K562 (cell line): ENCODE results near the gene TRIM4. TPM values are rescaled to one million over a fixed set of nuclear protein-coding genes. Genes with fewer than 3 reads are reported as not detected.

ENCODE experiments used
- EGR1 ChIP-seq: fragments of 450-650 bp; conservative IDR thresholded peaks from 2 replicates; pipeline ENCODE4 v1.6.1; 2017; ENCODE audit warnings: mild to moderate bottlenecking
- HDAC2 ChIP-seq: fragments of 450-650 bp; IDR thresholded peaks from 2 replicates; pipeline ENCODE4 v1.6.1; 2016; ENCODE audit warnings: mild to moderate bottlenecking
- HLTF ChIP-seq: fragments of 450-650 bp; IDR thresholded peaks from 2 replicates; pipeline ENCODE4 v1.6.1; 2016
- KHSRP ChIP-seq: fragments of 450-650 bp; IDR thresholded peaks from 2 replicates; pipeline ENCODE4 v1.6.1; 2017
- KLF6 ChIP-seq: fragments of 250-450 bp; sonication (Bioruptor Pico); IDR thresholded peaks from 2 replicates; pipeline ENCODE4 v1.4.0; 2020; ENCODE audit warnings: mild to moderate bottlenecking, moderate library complexity, borderline replicate concordance
- NR4A1 ChIP-seq, 2 experiments: fragments of 250-450 bp in 1 of 2; fragments of 450-650 bp in 1 of 2; sonication (Bioruptor Pico) in 1 of 2; IDR thresholded peaks; 2 replicates each; pipeline versions ENCODE4 v1.4.0 to v1.6.1; 2016 to 2020; ENCODE audit warnings: mild to moderate bottlenecking in 2 of 2, missing compliant biosample characterization in 1 of 2, missing genetic modification characterization in 1 of 2, moderate library complexity in 1 of 2
- PHF20 ChIP-seq: fragments of 450-650 bp; IDR thresholded peaks from 2 replicates; pipeline ENCODE4 v1.6.1; 2018; ENCODE audit not compliant: partially characterized antibody
- PRPF4 ChIP-seq: fragments of 200-400 bp; formaldehyde crosslinking; IDR thresholded peaks from one replicate; pipeline ENCODE4 v1.6.1; 2017; ENCODE audit warnings: low read length, low read depth, mild to moderate bottlenecking; ENCODE audit not compliant: insufficient read depth, poor library complexity, severe bottlenecking
- PTBP1 ChIP-seq: fragments of 200-400 bp; formaldehyde crosslinking; IDR thresholded peaks from 2 replicates; pipeline ENCODE4 v1.6.1; 2017; ENCODE audit warnings: low read depth, low read length
- RNF2 ChIP-seq: sonication (generic); IDR thresholded peaks from 2 replicates; pipeline ENCODE4 v1.6.1; 2016
- TAF1 ChIP-seq: IDR thresholded peaks from 2 replicates; pipeline ENCODE4 v1.6.1; 2011; ENCODE audit warnings: mild to moderate bottlenecking, low read length, moderate library complexity; ENCODE audit not compliant: insufficient read depth, control insufficient read depth, severe bottlenecking; ENCODE audit errors: extremely low read depth
- TAL1 ChIP-seq: fragments of 450-650 bp; IDR thresholded peaks from 2 replicates; pipeline ENCODE4 v1.6.1; 2016; ENCODE audit warnings: mild to moderate bottlenecking
- TBL1XR1 ChIP-seq, 2 experiments: IDR thresholded peaks; 2 replicates each; pipeline ENCODE4 v1.6.1; 2012; ENCODE audit warnings: improper control_type of control experiment in 2 of 2, low read length in 2 of 2, mild to moderate bottlenecking in 1 of 2
- TGIF2 ChIP-seq: sonication (generic); formaldehyde crosslinking; IDR thresholded peaks from 2 replicates; pipeline ENCODE4 v1.8.1; 2022; ENCODE audit warnings: mild to moderate bottlenecking, missing genetic modification reagents, moderate library complexity
- ZNF143 ChIP-seq: sonication (generic); formaldehyde crosslinking; IDR thresholded peaks from 2 replicates; pipeline ENCODE4 v1.9.0; 2022; ENCODE audit warnings: mild to moderate bottlenecking, missing genetic modification reagents
- ZNF253 ChIP-seq: fragments of 250-450 bp; sonication (Bioruptor Pico); conservative IDR thresholded peaks from 2 replicates; pipeline ENCODE4 v1.6.1; 2021; ENCODE audit warnings: mild to moderate bottlenecking
- ZNF274 ChIP-seq: IDR thresholded peaks from 2 replicates; pipeline ENCODE4 v1.6.1; 2011; ENCODE audit warnings: low read depth, mild to moderate bottlenecking, low read length, moderate library complexity, borderline replicate concordance
- ZNF57 ChIP-seq: fragments of 450-650 bp; formaldehyde crosslinking; IDR thresholded peaks from 2 replicates; pipeline ENCODE4 v1.4.0; 2020; ENCODE audit warnings: mild to moderate bottlenecking, moderate library complexity
- polyA plus RNA-seq, 8 experiments: library from polyadenylated mRNA; depleted of rRNA in 4 of 8; stranded (reverse) in 5 of 8; unstranded in 3 of 8; fragments of >200 nt; fragmentation: Nextera tagmentation in 2 of 8; fragmentation: Illumina TruSeq in 1 of 8; extraction: Ambion mirVana in 2 of 8; extraction: Trizol in 1 of 8; gene quantifications; 2 replicates each; pipeline versions ENCODE4 v1.2.1 to v1.2.3, GENCODE V29; 2011 to 2014; ENCODE audit warnings: inconsistent platforms in 1 of 8, missing spikeins in 1 of 8
- total RNA-seq, 7 experiments: library from RNA; depleted of rRNA in 6 of 7; stranded (reverse); fragments of >200 nt in 6 of 7; fragmentation: Illumina TruSeq in 2 of 7; extraction: Trizol in 2 of 7; gene quantifications; 2 replicates each; pipeline versions ENCODE4 v1.2.1 to v1.2.3, GENCODE V29; 2011 to 2021; ENCODE audit warnings: low replicate concordance in 1 of 7
- TF ChIP-seq, protein P1 (sequence below), 2 experiments: fragments of 150-350 bp in 1 of 2; IDR thresholded peaks; 2 replicates each; pipeline ENCODE4 v1.6.1; 2012 to 2016; ENCODE audit warnings: low read depth in 2 of 2, low read length in 2 of 2, mild to moderate bottlenecking in 1 of 2, moderate library complexity in 1 of 2
- TF ChIP-seq, protein P2 (sequence below): sonication (generic); formaldehyde crosslinking; IDR thresholded peaks from 2 replicates; pipeline ENCODE4 v1.8.1; 2023; ENCODE audit warnings: mild to moderate bottlenecking, missing genetic modification reagents
- TF ChIP-seq, protein P3 (sequence below): sonication (generic); formaldehyde crosslinking; IDR thresholded peaks from 2 replicates; pipeline ENCODE4 v1.9.0; 2022; ENCODE audit warnings: mild to moderate bottlenecking, missing genetic modification reagents
- TF ChIP-seq, protein P4 (sequence below): fragments of 250-450 bp; sonication (Bioruptor Pico); IDR thresholded peaks from 2 replicates; pipeline ENCODE4 v1.4.0; 2020

TRIM4 gene
- total and polyA plus RNA-seq, 9 of the 15 experiments (the other 6 are each of a cell fraction or from before 2014, with no cell fraction given) = 6.2 to 28.3 (median 22.4) TPM

DNA sequence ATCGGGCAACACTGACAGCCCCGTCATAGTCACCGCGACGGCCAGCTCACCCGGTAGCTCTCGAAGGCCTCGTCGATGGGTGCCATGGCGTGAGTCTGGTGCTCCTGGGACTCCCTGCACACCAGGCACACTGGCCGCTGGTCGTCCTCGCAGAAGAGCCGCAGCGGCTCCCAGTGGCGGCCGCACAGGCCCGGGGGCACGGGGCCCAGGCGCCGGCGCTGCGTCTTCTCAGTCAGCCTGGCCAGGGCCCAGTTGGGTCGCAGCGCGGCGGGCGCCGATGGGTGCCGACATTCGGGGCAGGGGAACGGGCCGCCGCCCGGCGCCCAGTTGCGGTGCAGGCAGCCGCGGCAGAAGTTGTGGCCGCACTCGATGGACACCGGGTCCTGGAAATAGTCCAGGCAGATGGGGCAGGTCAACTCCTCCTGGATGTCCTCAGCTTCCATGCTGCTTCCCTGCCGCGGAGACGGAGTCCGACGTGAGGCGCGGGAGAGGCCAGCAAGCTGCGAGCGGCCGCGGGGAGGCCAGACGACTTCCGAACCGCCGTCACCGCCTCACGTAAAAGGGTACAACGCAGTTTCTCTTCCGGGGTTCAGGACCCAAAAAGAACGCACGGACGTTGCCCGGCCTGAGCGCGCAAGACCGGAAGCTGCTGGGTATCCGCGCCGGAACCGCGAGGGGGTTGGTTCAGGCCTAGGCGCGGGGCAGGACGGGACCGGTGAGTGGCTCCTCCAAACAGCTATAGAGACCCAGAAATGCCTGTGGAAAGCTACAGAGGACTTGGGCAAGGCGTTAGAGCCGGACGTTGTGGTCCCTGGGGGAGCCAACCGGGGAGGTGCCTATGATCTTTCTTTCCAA is at the start of gene TRIM4 (continued):
- TF ChIP-seq, protein P1, sequence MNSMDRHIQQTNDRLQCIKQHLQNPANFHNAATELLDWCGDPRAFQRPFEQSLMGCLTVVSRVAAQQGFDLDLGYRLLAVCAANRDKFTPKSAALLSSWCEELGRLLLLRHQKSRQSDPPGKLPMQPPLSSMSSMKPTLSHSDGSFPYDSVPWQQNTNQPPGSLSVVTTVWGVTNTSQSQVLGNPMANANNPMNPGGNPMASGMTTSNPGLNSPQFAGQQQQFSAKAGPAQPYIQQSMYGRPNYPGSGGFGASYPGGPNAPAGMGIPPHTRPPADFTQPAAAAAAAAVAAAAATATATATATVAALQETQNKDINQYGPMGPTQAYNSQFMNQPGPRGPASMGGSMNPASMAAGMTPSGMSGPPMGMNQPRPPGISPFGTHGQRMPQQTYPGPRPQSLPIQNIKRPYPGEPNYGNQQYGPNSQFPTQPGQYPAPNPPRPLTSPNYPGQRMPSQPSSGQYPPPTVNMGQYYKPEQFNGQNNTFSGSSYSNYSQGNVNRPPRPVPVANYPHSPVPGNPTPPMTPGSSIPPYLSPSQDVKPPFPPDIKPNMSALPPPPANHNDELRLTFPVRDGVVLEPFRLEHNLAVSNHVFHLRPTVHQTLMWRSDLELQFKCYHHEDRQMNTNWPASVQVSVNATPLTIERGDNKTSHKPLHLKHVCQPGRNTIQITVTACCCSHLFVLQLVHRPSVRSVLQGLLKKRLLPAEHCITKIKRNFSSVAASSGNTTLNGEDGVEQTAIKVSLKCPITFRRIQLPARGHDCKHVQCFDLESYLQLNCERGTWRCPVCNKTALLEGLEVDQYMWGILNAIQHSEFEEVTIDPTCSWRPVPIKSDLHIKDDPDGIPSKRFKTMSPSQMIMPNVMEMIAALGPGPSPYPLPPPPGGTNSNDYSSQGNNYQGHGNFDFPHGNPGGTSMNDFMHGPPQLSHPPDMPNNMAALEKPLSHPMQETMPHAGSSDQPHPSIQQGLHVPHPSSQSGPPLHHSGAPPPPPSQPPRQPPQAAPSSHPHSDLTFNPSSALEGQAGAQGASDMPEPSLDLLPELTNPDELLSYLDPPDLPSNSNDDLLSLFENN (IDR thresholded peaks at IDR 0.05; ENCODE audit: low read depth in 2 of 2, low read length in 2 of 2) = no peak
- peak; percentile 78 for TF ChIP-seq PHF20
- TF ChIP-seq, protein P2, sequence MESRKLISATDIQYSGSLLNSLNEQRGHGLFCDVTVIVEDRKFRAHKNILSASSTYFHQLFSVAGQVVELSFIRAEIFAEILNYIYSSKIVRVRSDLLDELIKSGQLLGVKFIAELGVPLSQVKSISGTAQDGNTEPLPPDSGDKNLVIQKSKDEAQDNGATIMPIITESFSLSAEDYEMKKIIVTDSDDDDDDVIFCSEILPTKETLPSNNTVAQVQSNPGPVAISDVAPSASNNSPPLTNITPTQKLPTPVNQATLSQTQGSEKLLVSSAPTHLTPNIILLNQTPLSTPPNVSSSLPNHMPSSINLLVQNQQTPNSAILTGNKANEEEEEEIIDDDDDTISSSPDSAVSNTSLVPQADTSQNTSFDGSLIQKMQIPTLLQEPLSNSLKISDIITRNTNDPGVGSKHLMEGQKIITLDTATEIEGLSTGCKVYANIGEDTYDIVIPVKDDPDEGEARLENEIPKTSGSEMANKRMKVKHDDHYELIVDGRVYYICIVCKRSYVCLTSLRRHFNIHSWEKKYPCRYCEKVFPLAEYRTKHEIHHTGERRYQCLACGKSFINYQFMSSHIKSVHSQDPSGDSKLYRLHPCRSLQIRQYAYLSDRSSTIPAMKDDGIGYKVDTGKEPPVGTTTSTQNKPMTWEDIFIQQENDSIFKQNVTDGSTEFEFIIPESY (CRISPR knock-in tag) = peak; percentile 33
- no peak for TF ChIP-seq KLF6 (CRISPR knock-in tag)
- TF ChIP-seq PTBP1 = no peak
- TF ChIP-seq TGIF2 = peak; percentile 89
- TF ChIP-seq PRPF4 = no peak
- no peak for TF ChIP-seq ZNF253 (CRISPR knock-in tag)
- TF ChIP-seq RNF2 = peak; percentile 20; the same call in 1 of the 2 replicates
- TF ChIP-seq, protein P3, sequence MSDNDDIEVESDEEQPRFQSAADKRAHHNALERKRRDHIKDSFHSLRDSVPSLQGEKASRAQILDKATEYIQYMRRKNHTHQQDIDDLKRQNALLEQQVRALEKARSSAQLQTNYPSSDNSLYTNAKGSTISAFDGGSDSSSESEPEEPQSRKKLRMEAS = peak; percentile 54; the same call in 1 of the 2 replicates
- no peak for TF ChIP-seq EGR1
- TF ChIP-seq HLTF = no peak
- no peak for TF ChIP-seq ZNF57 (CRISPR knock-in tag)
- peak; percentile 54 to 60; a peak in 2 of 4 replicates for TF ChIP-seq TBL1XR1 (IDR thresholded peaks at IDR 0.05; ENCODE audit: low read length in 2 of 2)
- TF ChIP-seq NR4A1 (CRISPR knock-in tag; IDR thresholded peaks at IDR 0.05) = 0 out of 2 replicates have a peak, but pooled peaks have one; percentile 7
- no peak for TF ChIP-seq NR4A1 (tag; IDR thresholded peaks at IDR 0.05)
- peak; percentile 90 for TF ChIP-seq TAF1
- TF ChIP-seq KHSRP = no peak
- TF ChIP-seq HDAC2 = no peak
- TF ChIP-seq ZNF143 (CRISPR knock-in tag) = peak; percentile 57
- TF ChIP-seq ZNF274 = no peak
- TF ChIP-seq, protein P4, sequence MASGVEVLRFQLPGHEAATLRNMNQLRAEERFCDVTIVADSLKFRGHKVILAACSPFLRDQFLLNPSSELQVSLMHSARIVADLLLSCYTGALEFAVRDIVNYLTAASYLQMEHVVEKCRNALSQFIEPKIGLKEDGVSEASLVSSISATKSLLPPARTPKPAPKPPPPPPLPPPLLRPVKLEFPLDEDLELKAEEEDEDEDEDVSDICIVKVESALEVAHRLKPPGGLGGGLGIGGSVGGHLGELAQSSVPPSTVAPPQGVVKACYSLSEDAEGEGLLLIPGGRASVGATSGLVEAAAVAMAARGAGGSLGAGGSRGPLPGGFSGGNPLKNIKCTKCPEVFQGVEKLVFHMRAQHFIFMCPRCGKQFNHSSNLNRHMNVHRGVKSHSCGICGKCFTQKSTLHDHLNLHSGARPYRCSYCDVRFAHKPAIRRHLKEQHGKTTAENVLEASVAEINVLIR (CRISPR knock-in tag) = peak; percentile 42; the same call in 1 of the 2 replicates
- no peak for TF ChIP-seq TAL1
